Activated CD4-positive, alpha-beta T cell treated with anti-CD3 and anti-CD28 coated beads, Interleukin-2, amount 10 ng/mL, durations not matched to agents 7 days and 5 days (primary cell): Measurements from ENCODE around the gene THAP12. TPM values are rescaled to one million over a fixed set of nuclear protein-coding genes. Genes with fewer than 3 reads are reported as not detected.
"Not testable (repeated sequence)": the region's sequence is repeated elsewhere in the genome, so short reads cannot be mapped to it uniquely, and the experiment has no call there.

Experiments used
- CTCF ChIA-PET: fragments of 350-600 bp; sonication (Branson Sonifier 250); formaldehyde crosslinking; loops from one replicate; lab custom pipeline; 2021; ENCODE audit warnings: antibody characterized with exemption; lab: Charles Lee
- POLR2A ChIA-PET: fragments of 350-600 bp; sonication (Branson Sonifier 250); formaldehyde crosslinking; loops from one replicate; lab custom pipeline; 2021; ENCODE audit warnings: antibody characterized with exemption; lab: Charles Lee
- DNase-seq: peaks from one replicate; pipeline ENCODE4 v3.0.0-alpha.2; 2020
- H3K27ac Mint-ChIP-seq: one replicate; pipeline ENCODE4 v1.8.0; 2021; ENCODE audit warnings: mild to moderate bottlenecking, moderate library complexity, mixed read lengths
- H3K27me3 Mint-ChIP-seq: one replicate; pipeline ENCODE4 v1.8.0; 2021; ENCODE audit warnings: mixed read lengths
- H3K36me3 Mint-ChIP-seq: one replicate; pipeline ENCODE4 v1.8.0; 2021; ENCODE audit warnings: low read depth, mixed read lengths
- H3K4me1 Mint-ChIP-seq: one replicate; pipeline ENCODE4 v1.8.0; 2021; ENCODE audit warnings: mixed read lengths
- H3K4me3 Mint-ChIP-seq: one replicate; pipeline ENCODE4 v1.8.0; 2021; ENCODE audit warnings: mild to moderate bottlenecking, moderate library complexity, mixed read lengths
- H3K9me3 Mint-ChIP-seq: one replicate; pipeline ENCODE4 v1.8.0; 2021; ENCODE audit warnings: mixed read lengths
- total RNA-seq, 2 experiments: library from RNA; stranded (reverse); gene quantifications; one replicate each; pipeline ENCODE4 v1.2.3, GENCODE V29; 2021

THAP12 gene
- total RNA-seq, 2 experiments from 2014 or later: 49.5 to 56.1 TPM

- ChIA-PET CTCF (interaction anchor here (1.1 to 4.0 kb wide), 2 partner anchors 111 to 114 kb away, joined by 3 to 23 read pairs; no protein-coding TSS in a partner anchor), POLR2A (no interaction called here)
- H3K9me3 Mint-ChIP-seq: no peaks in the 10 kb centered on the region
- no peak overlapping the region for H3K27ac Mint-ChIP-seq
- H3K4me1 Mint-ChIP-seq: peaks cover 16% of the 10 kb centered on the region
- no peak for DNase-seq
- H3K36me3 Mint-ChIP-seq: no peaks in the 10 kb centered on the region
- no peak overlapping the region for H3K4me3 Mint-ChIP-seq
- H3K27me3 Mint-ChIP-seq: peaks cover 51% of the 10 kb centered on the region
Observed at GRCh38 chr11:76321820-76322524, 59.0 kb downstream of the THAP12 start.

DNA sequence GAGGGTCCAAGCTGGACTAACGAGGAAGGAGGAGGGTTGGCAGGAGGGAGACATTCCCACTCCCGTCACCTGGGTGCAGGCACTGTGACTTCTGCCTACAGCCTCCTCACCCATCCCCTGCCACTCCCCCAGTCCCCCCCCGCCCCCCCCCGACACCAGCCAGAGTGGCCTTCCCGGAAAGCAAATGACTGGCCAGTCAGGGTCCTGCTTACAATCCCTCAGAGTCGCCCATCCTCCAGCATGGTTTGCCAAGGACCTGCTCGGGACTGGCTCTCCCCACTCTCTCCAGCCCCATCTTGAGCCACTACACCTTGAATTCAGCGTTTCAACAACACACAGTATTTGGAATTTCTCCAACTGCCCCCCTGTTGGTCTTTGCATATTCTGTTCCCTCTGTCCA, 59.6 kb downstream of the THAP12 start:
- Mint-ChIP-seq H3K4me1 (peaks cover 16% of the 10 kb centered on the region), H3K27ac (no peak overlapping the region), H3K27me3 (peaks cover 51% of the 10 kb centered on the region), H3K36me3 (no peaks in the 10 kb centered on the region), H3K9me3 (no peaks in the 10 kb centered on the region), H3K4me3 (no peak overlapping the region)
- POLR2A ChIA-PET: no interaction called here
- CTCF ChIA-PET: interaction anchor here (4.0 to 4.9 kb wide), 2 partner anchors 113 to 114 kb away, joined by 23 to 100 read pairs; partner anchors contain the start of gene WNT11
- DNase-seq: no peak

DNA sequence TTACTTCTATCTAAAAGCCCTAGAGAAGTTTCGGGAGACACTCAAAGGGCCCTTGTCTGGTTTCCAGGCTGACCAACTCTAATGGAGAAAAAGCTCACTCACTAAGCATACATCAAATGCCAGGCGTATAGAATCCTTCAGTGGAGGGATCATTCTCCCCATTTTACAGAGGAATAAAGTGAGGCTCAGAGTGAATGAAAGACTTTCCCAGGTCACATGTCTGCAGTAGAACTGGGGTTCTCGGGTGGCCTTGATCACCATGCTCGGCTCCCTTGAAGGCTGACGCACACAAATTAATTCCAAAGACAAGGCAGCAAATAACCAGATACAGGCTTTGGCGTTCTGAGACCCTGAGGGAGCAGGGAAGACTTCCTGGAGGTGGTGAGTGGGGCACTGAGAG, 60.0 kb downstream of the THAP12 start:
- Mint-ChIP-seq H3K4me1 (peaks cover 16% of the 10 kb centered on the region), H3K9me3 (no peaks in the 10 kb centered on the region), H3K27ac (no peak overlapping the region), H3K36me3 (no peaks in the 10 kb centered on the region), H3K27me3 (peaks cover 49% of the 10 kb centered on the region), H3K4me3 (no peak overlapping the region)
- DNase-seq: no peak
- ChIA-PET POLR2A (no interaction called here), CTCF (interaction anchor here (4.9 kb wide), 1 partner anchor 113 kb away, joined by 100 read pairs; the partner anchor contains the start of gene WNT11)

DNA sequence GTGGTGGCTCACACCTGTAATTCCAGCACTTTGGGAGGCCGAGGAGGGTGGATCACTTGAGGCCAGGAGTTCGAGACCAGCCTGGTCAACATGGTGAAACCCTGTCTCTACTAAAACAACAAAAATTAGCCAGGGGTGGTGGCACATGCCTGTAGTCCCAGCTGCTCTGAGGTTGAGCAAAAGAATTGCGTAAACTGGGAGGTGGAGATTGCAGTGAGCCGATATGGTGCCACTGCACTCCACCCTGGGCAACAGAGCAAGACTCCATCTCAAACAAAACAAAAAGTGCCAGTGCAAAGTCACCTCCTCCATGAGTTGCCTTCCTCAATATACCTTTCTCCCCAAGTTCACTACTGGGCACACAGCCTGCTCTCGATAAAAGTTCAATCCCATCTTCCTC, 61.1 kb downstream of the THAP12 start:
- H3K4me1 Mint-ChIP-seq: peaks cover 16% of the 10 kb centered on the region
- not testable (repeated sequence) for H3K4me3 Mint-ChIP-seq

GRCh38 chr11:76318744-76319384, 62.1 kb downstream of the THAP12 start:
- Mint-ChIP-seq H3K27me3 (peaks cover 37% of the 10 kb centered on the region), H3K27ac (no peak overlapping the region), H3K4me1 (peaks cover 14% of the 10 kb centered on the region), H3K4me3 (no peak overlapping the region), H3K9me3 (no peaks in the 10 kb centered on the region), H3K36me3 (no peaks in the 10 kb centered on the region)
- ChIA-PET POLR2A (no interaction called here), CTCF (interaction anchor here (0.6 to 4.9 kb wide), 10 partner anchors 9 to 1055 kb away, joined by 3 to 100 read pairs (median 4); partner anchors contain the start of gene WNT11)
- DNase-seq: peak; percentile 86

More for the DNA sequence above, 61.1 kb downstream of the THAP12 start:
- DNase-seq, H3K36me3 Mint-ChIP-seq, H3K9me3 Mint-ChIP-seq, POLR2A ChIA-PET, H3K27ac Mint-ChIP-seq: not testable (repeated sequence)
- H3K27me3 Mint-ChIP-seq: peaks cover 44% of the 10 kb centered on the region
- CTCF ChIA-PET: interaction anchor here (0.9 to 4.9 kb wide), 5 partner anchors 8 to 170 kb away, joined by 3 to 100 read pairs (median 5); partner anchors contain the start of gene WNT11

GRCh38 chr11:76317296-76317695, 63.6 kb downstream of the THAP12 start:
- Mint-ChIP-seq H3K27me3 (peaks cover 22% of the 10 kb centered on the region), H3K4me3 (no peak overlapping the region), H3K27ac (no peak overlapping the region), H3K36me3 (no peaks in the 10 kb centered on the region), H3K9me3 (no peaks in the 10 kb centered on the region), H3K4me1 (peaks cover 1% of the 10 kb centered on the region)
- CTCF ChIA-PET: interaction anchor here (4.9 kb wide), 1 partner anchor 110 kb away, joined by 100 read pairs; the partner anchor contains the start of gene WNT11
- no peak for DNase-seq
- POLR2A ChIA-PET: no interaction called here

- DNase-seq: no peak
- H3K9me3 Mint-ChIP-seq: no peaks in the 10 kb centered on the region
- H3K27ac Mint-ChIP-seq: no peak overlapping the region
- POLR2A ChIA-PET: no interaction called here
- H3K4me1 Mint-ChIP-seq: peaks cover 1% of the 10 kb centered on the region
- CTCF ChIA-PET: interaction anchor here (4.9 kb wide), 1 partner anchor 109 kb away, joined by 100 read pairs; the partner anchor contains the start of gene WNT11
- no peak overlapping the region for H3K4me3 Mint-ChIP-seq
- H3K27me3 Mint-ChIP-seq: peaks cover 21% of the 10 kb centered on the region
- no peaks in the 10 kb centered on the region for H3K36me3 Mint-ChIP-seq
Observed at GRCh38 chr11:76316726-76317125, 64.2 kb downstream of the THAP12 start.

- Mint-ChIP-seq H3K4me3 (no peak overlapping the region), H3K9me3 (no peaks in the 10 kb centered on the region), H3K36me3 (no peaks in the 10 kb centered on the region), H3K4me1 (no peaks in the 10 kb centered on the region), H3K27ac (no peak overlapping the region), H3K27me3 (peaks cover 9% of the 10 kb centered on the region)
- DNase-seq: no peak
- CTCF ChIA-PET: interaction anchor here (1.2 to 2.4 kb wide), 3 partner anchors 21 to 107 kb away, joined by 3 to 20 read pairs (median 6); no protein-coding TSS in a partner anchor
- POLR2A ChIA-PET: no interaction called here
Observed at GRCh38 chr11:76315182-76315853, 65.6 kb downstream of the THAP12 start.

- Mint-ChIP-seq H3K27ac (no peak overlapping the region), H3K27me3 (peaks cover 6% of the 10 kb centered on the region), H3K4me3 (no peak overlapping the region), H3K4me1 (no peaks in the 10 kb centered on the region), H3K9me3 (no peaks in the 10 kb centered on the region), H3K36me3 (no peaks in the 10 kb centered on the region)
- POLR2A ChIA-PET: no interaction called here
- CTCF ChIA-PET: interaction anchor here (1.2 to 2.4 kb wide), 3 partner anchors 20 to 107 kb away, joined by 3 to 20 read pairs (median 6); no protein-coding TSS in a partner anchor
- DNase-seq: no peak
Observed at GRCh38 chr11:76314741-76315090, 66.2 kb downstream of the THAP12 start.

GRCh38 chr11:76313913-76314740, 66.8 kb downstream of the THAP12 start:
- no peaks in the 10 kb centered on the region for H3K9me3 Mint-ChIP-seq
- no peaks in the 10 kb centered on the region for H3K4me1 Mint-ChIP-seq
- CTCF ChIA-PET: interaction anchor here (1.2 to 2.4 kb wide), 4 partner anchors 11 to 106 kb away, joined by 3 to 20 read pairs (median 6); no protein-coding TSS in a partner anchor
- H3K36me3 Mint-ChIP-seq: no peaks in the 10 kb centered on the region
- peaks cover 6% of the 10 kb centered on the region for H3K27me3 Mint-ChIP-seq
- H3K27ac Mint-ChIP-seq: no peak overlapping the region
- no peak for DNase-seq
- no peak overlapping the region for H3K4me3 Mint-ChIP-seq
- POLR2A ChIA-PET: no interaction called here

GRCh38 chr11:76313271-76313670, 67.7 kb downstream of the THAP12 start:
- CTCF ChIA-PET: interaction anchor here (1.3 to 2.2 kb wide), 2 partner anchors 10 to 106 kb away, joined by 5 to 7 read pairs; no protein-coding TSS in a partner anchor
- no peak overlapping the region for H3K4me3 Mint-ChIP-seq

More at GRCh38 chr11:76313271-76313670, 67.7 kb downstream of the THAP12 start:
- no peaks in the 10 kb centered on the region for H3K4me1 Mint-ChIP-seq
- no peak overlapping the region for H3K27ac Mint-ChIP-seq
- no peaks in the 10 kb centered on the region for H3K9me3 Mint-ChIP-seq
- H3K27me3 Mint-ChIP-seq: peaks cover 2% of the 10 kb centered on the region
- no peaks in the 10 kb centered on the region for H3K36me3 Mint-ChIP-seq
- no peak for DNase-seq
- POLR2A ChIA-PET: no interaction called here
